ENCODE data around the gene IL21. TPM values are rescaled to one million over a fixed set of nuclear protein-coding genes. Genes with fewer than 3 reads are reported as not detected.
"Not testable (repeated sequence)": the region's sequence is repeated elsewhere in the genome, so short reads cannot be mapped to it uniquely, and the experiment has no call there.

The IL21 gene
- total RNA-seq, 2 experiments from 2014 or later: 3.2 to 4.8 TPM

GRCh38 chr4:122591196-122591595 is 29.7 kb downstream of the IL21 start:
- ChIA-PET POLR2A (no interaction called here), CTCF (no interaction called here)

- CTCF ChIA-PET: no interaction called here
- POLR2A ChIA-PET: no interaction called here
Observed at GRCh38 chr4:122588453-122589238, 32.2 kb downstream of the IL21 start.

- POLR2A ChIA-PET: no interaction called here
- CTCF ChIA-PET: interaction anchor here (1.0 kb wide), 1 partner anchor 17 kb away, joined by 3 read pairs; no protein-coding TSS in a partner anchor
Observed at GRCh38 chr4:122584519-122584918, 36.3 kb downstream of the IL21 start.

GRCh38 chr4:122583906-122584305 is 37.0 kb downstream of the IL21 start:
- CTCF ChIA-PET: interaction anchor here (1.0 kb wide), 1 partner anchor 17 kb away, joined by 3 read pairs; no protein-coding TSS in a partner anchor

GRCh38 chr4:122577808-122578781 is 42.8 kb downstream of the IL21 start:
- CTCF ChIA-PET: interaction anchor here (0.9 to 2.1 kb wide), 12 partner anchors 9 to 352 kb away, joined by 3 to 8 read pairs (median 4); no protein-coding TSS in a partner anchor
- POLR2A ChIA-PET: interaction anchor here (0.6 kb wide), 1 partner anchor 225 kb away, joined by 3 read pairs; no protein-coding TSS in a partner anchor

More at GRCh38 chr4:122583906-122584305, 37.0 kb downstream of the IL21 start:
- POLR2A ChIA-PET: no interaction called here

- POLR2A ChIA-PET: no interaction called here
- CTCF ChIA-PET: interaction anchor here (0.9 to 2.1 kb wide), 11 partner anchors 8 to 353 kb away, joined by 3 to 8 read pairs (median 3); no protein-coding TSS in a partner anchor
Observed at GRCh38 chr4:122577189-122577553, 43.7 kb downstream of the IL21 start.

- POLR2A ChIA-PET: no interaction called here
- CTCF ChIA-PET: interaction anchor here (0.6 to 2.1 kb wide), 8 partner anchors 61 to 353 kb away, joined by 3 to 8 read pairs (median 3); no protein-coding TSS in a partner anchor
Observed at GRCh38 chr4:122576261-122577188, 44.3 kb downstream of the IL21 start.

GRCh38 chr4:122574347-122574746 is 46.5 kb downstream of the IL21 start:
- CTCF ChIA-PET: interaction anchor here (0.6 kb wide), 1 partner anchor 124 kb away, joined by 3 read pairs; no protein-coding TSS in a partner anchor

GRCh38 chr4:122562449-122562848 is 58.4 kb downstream of the IL21 start:
- CTCF ChIA-PET: no interaction called here
- POLR2A ChIA-PET: no interaction called here

More at GRCh38 chr4:122574347-122574746, 46.5 kb downstream of the IL21 start:
- POLR2A ChIA-PET: not testable (repeated sequence)

Other genes starting within 250 kb of the IL21 start
- gene ADAD1, start 242.1 kb downstream of the IL21 start, total RNA-seq: not detected
- gene IL2, start 164.3 kb downstream of the IL21 start, total RNA-seq: 100 to 1,000 TPM; 150 to 163 TPM
- gene BBS12, start 111.6 kb upstream of the IL21 start, total RNA-seq: 1 to 10 TPM; 1.5 to 1.9 TPM
- 1 to 10 TPM; 1.3 to 1.6 TPM for gene FGF2, start 205.8 kb upstream of the IL21 start, total RNA-seq